Stimulated activated CD8-positive, alpha-beta memory T cell treated with anti-CD3 and anti-CD28 coated beads, Interleukin-4, amount 100 ng/mL, for 24 hours (primary cell): Measurements from ENCODE around the gene BCAS3.

ENCODE experiments used
- DNase-seq: peaks from one replicate; pipeline ENCODE4 v3.0.0-alpha.2; 2020; ENCODE audit warnings: low read depth

Gene BCAS3

DNA sequence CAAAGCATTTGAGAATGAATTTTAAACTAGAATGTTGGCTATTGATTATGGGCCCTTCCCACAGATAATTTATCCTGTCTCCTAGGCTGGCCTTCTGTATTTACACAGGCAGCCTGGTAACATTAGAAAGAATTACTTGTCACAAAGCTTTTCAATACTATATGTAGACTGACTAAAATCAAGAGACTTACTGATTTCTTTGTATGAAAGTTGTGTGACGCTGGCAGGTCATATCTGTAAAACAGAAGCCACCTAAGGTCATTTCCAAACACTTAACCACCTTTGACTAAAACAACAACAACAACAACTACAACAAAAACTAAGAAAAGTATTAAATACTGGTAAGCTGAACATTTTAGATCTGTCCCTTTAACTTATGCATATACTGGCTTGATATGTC is 393.0 kb downstream of the BCAS3 start:
- no peak for DNase-seq

DNA sequence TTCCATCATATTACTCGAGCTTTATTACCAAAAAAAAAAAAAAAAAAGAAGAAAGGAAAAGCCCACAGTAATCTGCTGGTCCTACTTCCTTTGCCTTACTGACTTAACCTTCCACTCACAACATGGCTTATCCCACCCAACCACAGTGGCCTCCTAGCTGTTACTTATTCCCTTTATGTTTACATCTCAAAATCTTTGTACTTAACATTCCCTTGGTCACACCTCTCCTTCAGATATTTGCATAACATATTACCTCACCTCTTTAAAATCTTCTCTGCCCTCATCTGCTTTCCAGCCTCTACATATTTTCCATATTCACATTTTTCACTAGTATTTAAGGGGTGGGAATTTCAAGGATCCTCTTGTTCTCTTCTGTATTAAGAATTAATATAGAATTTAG is 395.0 kb downstream of the BCAS3 start:
- DNase-seq: no peak

DNA sequence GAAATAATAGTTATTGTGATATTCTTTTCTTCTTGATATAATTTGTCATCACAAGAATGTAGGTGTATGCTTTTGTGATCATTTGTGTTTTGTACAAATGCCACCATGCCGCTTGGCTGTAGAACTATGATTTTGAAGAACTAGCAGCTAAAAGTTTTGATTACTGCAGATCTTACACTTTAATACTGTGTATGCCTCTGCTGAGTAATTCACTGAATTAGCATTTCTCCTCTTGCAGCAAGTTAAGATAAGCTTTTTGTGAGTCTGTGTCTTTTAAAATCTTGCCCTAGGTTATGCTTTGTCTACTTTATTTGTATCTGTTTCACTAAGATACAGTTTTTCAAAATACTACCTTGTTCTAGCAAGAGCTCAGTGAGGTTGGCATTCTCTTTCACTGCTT is 395.5 kb downstream of the BCAS3 start:
- no peak for DNase-seq

DNA sequence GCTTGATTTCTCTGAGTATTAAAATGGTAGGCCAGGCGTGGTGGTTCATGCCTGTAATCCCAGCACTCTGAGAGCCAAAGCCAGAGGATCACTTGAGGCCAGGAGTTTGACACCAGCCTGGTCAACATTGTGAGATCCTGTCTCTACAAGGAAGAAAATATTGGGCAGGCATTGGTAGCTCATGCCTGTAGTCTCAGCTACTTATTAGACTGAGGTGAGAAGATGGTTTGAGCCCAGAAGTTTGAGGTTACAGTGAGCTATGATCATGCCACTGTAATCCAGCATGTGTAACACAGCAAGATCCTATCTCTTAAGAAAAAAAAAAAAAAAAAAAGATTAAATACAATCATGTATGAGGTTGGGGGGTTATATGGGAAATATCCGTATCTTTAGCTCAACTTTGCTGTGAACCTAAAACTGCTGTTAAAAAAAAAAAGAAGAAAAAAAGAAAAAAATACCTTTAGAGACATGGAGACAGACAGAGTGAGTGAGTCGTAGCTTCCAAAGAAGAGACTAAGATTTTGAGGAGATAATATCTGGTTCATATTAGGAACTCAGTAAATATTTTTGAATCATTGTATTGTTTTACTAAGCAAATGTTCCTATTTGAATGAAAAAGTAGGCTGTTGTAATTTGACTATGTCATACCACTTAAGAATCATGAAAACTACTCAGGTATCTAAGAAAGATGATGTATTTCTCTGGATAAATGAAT is 396.3 kb downstream of the BCAS3 start:
- DNase-seq: no peak

DNA sequence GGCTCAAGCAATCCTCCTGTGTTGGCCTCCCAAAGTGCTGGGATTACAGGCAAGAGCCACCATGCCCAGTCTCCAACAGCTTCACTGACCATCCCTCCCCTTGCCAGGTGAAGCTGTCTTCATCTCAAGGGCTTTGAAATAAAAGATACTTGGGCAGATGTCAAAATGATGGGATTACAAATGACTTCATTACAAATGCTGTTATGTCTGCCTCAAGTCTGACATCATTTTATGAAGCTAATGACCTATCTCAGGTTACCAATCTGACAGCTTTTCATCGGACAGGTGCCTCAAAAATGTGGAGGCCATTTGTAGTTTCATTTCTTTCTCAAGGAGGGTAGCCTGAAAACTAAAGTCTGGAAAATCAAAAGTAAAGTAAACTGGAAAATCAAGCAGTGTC is 398.3 kb downstream of the BCAS3 start:
- DNase-seq: no peak

- DNase-seq: no peak
These were observed 399.0 kb downstream of the BCAS3 start for GRCh38 chr17:61076621-61077031.

DNA sequence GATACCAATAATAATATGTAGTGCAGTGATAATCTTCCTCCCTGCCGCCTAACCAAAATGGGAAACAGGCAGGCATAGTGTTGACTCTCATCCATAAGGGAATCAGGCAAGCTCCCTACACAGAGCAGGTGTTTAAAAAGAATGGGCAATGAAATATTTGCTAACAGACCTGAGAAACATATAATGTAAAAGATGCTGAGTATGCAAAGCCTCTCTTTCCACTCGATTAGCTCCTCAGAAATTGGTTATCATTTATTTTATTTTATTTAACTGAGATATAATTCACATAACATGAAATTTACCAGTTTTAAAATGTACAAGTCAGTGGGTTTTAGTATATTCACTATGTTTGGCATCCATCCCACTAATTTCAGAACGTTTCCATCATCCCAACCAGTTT is 404.3 kb downstream of the BCAS3 start:
- DNase-seq: no peak

GRCh38 chr17:61084260-61084659 is 406.6 kb downstream of the BCAS3 start:
- no peak for DNase-seq

GRCh38 chr17:61087024-61087423 is 409.4 kb downstream of the BCAS3 start:
- no peak for DNase-seq

DNA sequence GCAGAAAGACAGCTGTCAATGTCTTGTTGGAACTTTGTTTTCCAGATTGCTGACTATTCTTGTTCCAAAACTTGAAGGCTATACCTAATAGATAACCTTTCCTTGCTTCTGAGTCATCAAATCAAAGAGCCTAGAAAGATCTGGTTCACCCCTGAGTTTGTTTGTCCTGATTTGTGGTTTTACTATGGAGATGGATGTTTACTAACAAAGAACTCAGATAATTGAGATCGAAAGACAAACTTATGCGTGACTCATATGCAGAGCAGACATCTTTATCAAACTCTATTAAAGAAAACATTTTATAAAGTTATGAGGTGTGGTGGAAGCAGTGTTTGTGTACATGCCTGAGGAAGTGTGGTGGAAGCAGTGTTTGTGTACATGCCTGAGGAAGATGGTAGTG is 410.9 kb downstream of the BCAS3 start:
- DNase-seq: no peak

- DNase-seq: no peak
These were observed 413.4 kb downstream of the BCAS3 start for GRCh38 chr17:61091096-61091495.

DNA sequence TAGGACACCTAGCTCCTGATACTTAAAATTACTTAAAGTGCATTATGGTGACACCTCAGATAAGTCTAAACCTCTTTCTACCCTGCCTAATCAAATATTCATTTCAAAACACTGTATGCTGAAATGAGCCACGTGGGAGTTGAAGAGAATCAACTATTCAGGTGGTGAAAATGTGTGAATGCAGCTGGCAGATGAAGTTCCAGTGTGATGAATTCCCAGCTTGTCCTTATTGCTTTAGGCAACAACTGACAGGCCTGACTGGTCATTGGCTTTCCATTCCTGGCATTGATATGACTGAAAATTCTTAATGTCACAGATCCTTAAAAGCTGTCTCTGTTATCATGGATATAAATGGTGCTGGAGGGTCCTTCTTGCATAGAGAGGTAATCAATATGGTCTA is 420.1 kb downstream of the BCAS3 start:
- DNase-seq: no peak

DNA sequence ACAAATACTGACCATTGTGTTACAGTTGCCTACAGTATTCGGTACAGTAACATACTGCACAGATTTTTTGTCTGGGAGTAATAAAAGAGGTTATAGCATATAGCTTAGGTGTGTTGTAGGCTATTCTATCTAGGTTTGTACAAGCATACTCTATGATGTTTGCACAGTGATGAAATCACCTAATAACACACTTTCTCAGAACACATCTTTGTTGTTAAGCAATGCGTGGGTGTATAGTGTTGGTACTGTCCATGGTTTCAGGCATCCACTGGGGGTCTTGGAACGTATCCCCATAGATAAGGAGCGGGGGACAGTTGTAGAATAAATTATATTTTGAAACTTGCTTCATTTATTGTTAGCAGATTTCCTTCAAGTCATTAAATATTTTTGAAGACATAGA is 428.7 kb downstream of the BCAS3 start:
- DNase-seq: no peak

GRCh38 chr17:61116577-61116976 is 438.9 kb downstream of the BCAS3 start:
- DNase-seq: no peak

GRCh38 chr17:61117983-61118382 is 440.3 kb downstream of the BCAS3 start:
- DNase-seq: no peak

GRCh38 chr17:61118871-61119270 is 441.2 kb downstream of the BCAS3 start:
- no peak for DNase-seq

DNA sequence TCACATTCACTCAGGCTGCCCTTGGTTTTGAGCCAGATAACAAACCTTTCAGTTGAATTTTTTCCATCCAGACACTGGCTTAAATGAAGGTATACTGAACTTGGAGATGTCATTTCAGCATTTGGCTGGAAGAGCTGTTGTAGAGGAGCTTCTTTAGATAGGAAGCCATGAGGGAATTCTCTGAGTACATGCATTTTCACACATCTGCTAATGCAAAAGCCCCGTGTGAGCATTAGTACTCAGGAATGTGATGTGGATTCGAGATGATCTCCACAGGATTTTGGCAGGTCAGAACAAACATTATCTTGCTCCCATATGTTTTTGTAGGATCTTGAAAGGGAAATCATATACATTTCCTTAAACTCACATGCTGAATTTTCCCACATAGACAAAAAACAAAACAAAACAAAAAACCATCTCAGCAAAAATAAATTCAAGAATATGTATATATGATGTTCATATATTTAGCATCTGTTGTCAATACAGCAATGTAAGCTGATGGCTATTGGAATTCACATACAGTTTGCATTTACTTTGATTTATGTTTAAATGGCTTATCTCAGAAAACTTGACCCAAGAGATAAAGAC is 444.8 kb downstream of the BCAS3 start:
- DNase-seq: no peak

GRCh38 chr17:61124562-61124961 is 446.9 kb downstream of the BCAS3 start:
- no peak for DNase-seq

DNA sequence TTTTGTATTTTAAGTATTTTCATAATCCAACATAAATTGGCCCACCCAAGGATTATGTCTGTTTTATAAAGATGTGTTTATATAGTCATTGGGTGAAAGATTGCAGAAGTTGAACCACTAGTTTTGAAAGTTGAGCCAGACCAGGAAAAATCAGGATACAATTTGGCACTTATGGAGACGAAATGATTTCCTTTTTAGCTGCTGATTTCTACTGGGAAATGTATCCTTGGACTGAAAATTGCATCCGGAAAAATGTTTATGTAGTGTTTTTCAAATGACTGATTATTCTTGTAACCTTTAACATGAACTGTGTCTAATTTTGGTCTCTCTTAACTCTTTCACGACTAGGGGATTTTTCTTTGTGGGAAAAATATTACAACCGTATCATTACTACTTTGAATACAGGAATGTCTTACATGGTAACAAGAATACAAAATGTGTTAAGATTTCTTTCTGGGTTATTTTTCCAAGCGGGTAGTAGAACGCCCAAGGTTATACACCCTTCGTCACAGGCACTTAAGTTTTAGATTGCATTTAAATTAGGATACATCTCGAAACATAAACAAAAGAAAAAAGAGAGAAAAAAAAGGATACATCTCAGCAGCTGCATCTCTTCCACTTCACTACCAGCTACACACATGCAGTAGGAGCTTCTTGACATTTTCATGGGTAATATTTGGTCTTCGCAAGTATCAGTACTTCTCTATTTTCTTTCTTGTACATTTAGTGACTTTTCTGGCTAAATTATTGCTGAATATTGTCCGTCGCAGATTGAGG is 449.0 kb downstream of the BCAS3 start:
- no peak for DNase-seq

DNA sequence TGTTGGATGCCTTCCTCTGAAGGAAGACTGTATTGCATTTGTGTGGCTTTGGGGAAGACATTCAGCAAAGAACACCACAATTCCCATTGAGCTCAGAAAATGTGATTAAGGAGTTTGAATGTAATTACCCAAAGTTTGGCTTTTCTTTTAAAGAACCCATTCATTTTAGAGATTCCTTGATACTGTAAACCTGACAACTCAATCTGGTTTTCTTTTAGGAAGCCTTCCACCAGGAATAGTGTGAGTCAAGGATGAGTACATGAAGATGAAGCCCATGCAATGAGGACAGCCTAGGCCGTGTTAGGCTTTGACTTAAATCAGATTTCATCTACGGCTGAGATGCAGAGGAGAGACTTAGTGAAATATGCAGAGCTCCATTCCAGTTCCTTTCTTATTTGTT is 450.3 kb downstream of the BCAS3 start:
- no peak for DNase-seq

DNA sequence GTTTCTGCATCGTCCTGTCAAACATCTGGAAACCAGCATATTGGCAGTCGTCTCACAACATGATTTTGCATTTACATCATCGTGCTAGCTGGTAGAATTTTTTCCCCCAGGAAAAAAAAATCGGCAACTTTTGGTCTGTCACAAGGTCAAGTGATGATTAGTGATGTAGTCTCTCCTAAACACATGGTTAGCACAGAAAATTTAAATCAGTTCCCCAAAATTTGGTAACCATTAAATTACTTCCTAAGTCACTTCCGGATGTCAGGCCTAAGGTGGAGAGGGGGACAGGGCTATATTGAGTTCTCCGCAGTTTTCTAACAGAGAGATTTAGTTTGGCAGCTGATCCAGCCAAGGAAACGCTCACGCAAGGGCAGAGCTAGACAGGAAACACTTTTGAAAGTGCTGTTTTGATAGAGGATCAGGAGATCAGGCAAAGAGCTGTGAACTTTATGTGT is 451.0 kb downstream of the BCAS3 start:
- DNase-seq: no peak

DNA sequence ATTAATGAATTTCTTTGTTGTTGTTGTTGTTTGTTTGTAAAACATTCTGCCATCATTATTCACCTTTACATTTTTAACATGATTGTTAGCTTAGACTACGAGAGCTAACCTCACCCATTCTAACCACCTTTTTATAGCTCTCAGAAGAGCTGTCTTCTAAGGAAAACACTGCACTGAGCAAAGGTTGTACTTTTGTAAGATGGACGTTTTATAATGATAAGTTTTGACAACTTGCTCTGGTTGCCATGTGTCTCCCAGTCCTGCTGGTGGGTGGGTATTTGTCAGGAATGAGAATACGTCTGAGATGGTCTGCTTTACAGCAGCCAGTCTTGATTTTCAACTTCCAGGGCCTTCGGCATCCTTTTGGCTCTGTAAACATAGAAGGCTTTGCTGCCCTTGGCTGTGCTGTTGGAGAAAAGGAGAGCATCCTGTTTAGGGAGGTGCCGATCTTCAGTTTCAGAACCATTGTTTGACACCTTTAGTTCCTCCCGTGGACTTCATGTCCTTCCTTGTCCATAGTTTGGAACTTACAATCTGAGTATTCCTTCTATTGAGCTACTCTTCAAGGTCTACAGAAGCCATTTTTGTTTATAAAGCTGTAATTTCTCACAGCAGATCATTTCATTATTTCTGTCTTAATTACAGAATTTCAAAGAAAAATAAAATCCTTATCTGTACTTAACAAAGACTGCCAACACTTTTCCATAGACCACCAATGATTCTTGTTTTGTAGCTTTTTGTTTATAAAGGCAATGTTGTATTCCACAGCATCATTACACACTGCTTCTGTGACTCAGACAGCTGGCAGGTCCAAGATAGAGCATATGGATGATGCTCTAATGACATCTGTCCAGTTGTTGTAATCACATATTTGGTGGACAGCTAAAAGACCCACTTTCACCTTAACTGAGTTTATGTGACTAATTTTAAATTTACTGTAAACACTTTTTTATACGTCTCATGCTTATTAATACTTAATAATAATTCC is 451.9 kb downstream of the BCAS3 start:
- DNase-seq: no peak
